Astrocyte of the spinal cord (primary cell): ENCODE data around the gene FABP6.
"Not testable (repeated sequence)": the region's sequence is repeated elsewhere in the genome, so short reads cannot be mapped to it uniquely, and the experiment has no call there.

Experiments
- DNase-seq: peaks from one replicate; pipeline ENCODE4 v3.0.0; 2011; ENCODE audit warnings: low read depth, low spot score
- H3K4me3 ChIP-seq: 2 replicates; pipeline ENCODE4 v1.5.1; 2011; ENCODE audit warnings: low read depth, mild to moderate bottlenecking, low read length, moderate library complexity
- in situ Hi-C: cut with HindIII; loops from 2 replicates; pipeline ENCODE4 v1.10.0; 2017; ENCODE audit warnings: low sequenced_read_pairs
- TF ChIP-seq, protein P1 (sequence below): IDR thresholded peaks from 2 replicates; pipeline ENCODE4 v1.5.1; 2012; ENCODE audit warnings: low read depth, mild to moderate bottlenecking, low read length, inconsistent platforms

The FABP6 gene

DNA sequence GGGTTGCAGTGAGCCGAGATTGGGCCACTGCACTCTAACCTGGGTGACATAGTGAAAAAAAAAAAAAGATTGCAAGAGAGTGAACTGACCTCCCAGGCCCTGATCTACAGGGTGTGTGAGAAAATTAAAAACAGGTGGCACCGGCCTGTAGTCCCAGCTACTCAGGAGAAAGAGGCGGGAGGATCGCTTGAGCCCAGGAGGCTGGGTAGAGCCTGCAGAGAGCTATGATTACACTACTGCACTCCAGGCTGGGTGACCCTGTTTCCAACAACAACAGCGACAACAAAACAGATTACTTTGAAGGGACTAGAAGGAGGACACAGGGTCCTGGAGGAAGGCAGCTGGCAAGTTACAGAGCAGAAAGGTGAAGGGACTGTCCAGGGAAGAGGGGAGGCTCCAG is 42.2 kb upstream of the FABP6 start:
- in situ Hi-C loops: no loop called here
- DNase-seq: no peak
- no peak overlapping the region for H3K4me3 ChIP-seq

GRCh38 chr5:160188141-160189015 is 40.9 kb upstream of the FABP6 start:
- H3K4me3 ChIP-seq: peak overlapping the region; percentile 27
- TF ChIP-seq, protein P1, sequence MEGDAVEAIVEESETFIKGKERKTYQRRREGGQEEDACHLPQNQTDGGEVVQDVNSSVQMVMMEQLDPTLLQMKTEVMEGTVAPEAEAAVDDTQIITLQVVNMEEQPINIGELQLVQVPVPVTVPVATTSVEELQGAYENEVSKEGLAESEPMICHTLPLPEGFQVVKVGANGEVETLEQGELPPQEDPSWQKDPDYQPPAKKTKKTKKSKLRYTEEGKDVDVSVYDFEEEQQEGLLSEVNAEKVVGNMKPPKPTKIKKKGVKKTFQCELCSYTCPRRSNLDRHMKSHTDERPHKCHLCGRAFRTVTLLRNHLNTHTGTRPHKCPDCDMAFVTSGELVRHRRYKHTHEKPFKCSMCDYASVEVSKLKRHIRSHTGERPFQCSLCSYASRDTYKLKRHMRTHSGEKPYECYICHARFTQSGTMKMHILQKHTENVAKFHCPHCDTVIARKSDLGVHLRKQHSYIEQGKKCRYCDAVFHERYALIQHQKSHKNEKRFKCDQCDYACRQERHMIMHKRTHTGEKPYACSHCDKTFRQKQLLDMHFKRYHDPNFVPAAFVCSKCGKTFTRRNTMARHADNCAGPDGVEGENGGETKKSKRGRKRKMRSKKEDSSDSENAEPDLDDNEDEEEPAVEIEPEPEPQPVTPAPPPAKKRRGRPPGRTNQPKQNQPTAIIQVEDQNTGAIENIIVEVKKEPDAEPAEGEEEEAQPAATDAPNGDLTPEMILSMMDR: no peak
- DNase-seq: peak; percentile 47
- in situ Hi-C loops: no loop called here

More for the DNA sequence above, 42.2 kb upstream of the FABP6 start:
- TF ChIP-seq, protein P1: no peak

DNA sequence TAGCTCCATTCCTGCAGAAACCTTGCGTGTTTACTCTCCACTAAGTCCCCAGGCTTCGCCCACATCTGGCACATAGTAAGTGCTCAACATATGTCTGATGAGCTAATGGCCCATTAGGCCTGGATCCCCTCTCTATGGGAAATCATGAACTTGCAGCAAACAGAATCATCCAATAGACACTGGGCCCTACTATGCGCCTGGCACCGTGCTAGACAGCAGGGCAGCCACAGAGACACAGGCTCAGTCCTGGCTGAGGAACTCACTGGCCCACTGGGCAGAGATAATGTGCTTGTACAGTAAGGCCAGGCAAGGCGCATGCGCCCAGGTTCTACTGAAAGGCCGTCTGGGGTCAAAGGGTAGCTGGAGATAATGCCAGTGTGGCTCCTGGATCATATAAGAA is 36.9 kb upstream of the FABP6 start:
- no peak for DNase-seq
- no peak overlapping the region for H3K4me3 ChIP-seq
- in situ Hi-C loops: no loop called here
- TF ChIP-seq, protein P1: no peak

- DNase-seq, H3K4me3 ChIP-seq, in situ Hi-C loops: not testable (repeated sequence)
Observed at GRCh38 chr5:160193076-160193475, 36.2 kb upstream of the FABP6 start.

DNA sequence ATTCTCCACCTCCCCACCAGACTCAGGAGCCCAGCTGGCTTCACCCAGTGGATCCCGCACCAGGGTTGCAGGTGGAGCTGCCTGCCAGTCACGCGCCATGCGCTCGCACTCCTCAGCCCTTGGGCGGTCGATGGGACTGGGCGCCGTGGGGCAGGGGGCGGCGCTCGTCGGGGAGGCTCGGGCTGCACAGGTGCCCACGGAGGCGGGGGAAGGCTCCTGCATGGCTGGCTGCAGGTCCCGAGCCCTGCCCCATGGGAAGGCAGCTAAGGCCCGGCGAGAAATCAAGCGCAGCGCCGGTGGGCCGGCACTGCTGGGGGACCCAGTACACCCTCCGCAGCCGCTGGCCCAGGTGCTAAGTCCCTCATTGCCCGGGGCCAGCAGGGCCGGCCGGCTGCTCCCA is 35.5 kb upstream of the FABP6 start:
- DNase-seq, in situ Hi-C loops, H3K4me3 ChIP-seq: not testable (repeated sequence)

GRCh38 chr5:160197341-160198144 is 31.8 kb upstream of the FABP6 start:
- DNase-seq: peak; percentile 43
- TF ChIP-seq, protein P1: no peak
- in situ Hi-C loops: no loop called here
- no peak overlapping the region for H3K4me3 ChIP-seq

DNA sequence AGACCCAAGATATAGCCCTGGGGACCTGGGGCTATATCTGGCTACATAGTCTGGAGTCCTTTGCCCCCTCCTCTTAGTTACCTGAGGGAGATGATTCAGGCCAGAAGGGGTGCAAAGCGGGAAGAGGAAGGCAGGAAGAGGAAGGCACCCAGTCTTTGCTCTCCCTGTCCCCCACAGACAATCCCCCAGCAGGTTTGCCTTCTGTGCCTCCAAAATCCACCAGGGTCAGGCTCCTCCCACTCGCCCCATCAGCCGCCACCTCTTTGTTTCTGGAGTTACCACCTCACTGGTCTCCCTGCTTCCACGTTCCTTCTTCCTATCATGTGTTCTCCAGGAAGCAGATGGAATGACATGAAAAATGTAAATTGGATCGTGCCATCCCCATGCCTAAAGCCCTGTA is 31.2 kb upstream of the FABP6 start:
- in situ Hi-C loops: no loop called here
- H3K4me3 ChIP-seq: no peak overlapping the region
- TF ChIP-seq, protein P1: no peak
- no peak for DNase-seq
